ENCODE results near the gene ROCK1. TPM values are rescaled to one million over a fixed set of nuclear protein-coding genes. Genes with fewer than 3 reads are reported as not detected.

The ROCK1 gene
- polyA plus RNA-seq, 1 of the 3 experiments (the other 2 are of a cell fraction), result 4.9 TPM

DNA sequence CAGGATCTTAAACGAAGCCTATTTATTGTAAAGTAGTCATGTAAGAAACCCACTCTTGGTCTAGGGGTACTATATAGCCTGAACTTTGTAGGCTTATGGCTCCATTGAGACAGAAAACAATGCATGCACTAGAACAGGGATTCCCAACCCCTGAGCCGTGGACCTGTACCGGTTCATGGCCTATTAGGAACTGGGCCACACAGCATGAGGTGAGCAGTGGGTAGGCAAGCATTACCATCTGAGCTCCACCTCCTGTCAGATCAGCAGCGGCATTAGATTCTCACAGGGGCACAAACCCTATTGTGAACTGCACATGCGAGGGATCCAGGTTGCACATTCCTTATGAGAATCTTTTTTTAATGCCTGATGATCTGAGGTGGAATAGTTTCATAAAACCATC is 59.2 kb downstream of the ROCK1 start:
- Histone ChIP-seq H2AFZ (ENCODE audit: low read depth) (no peak overlapping the region), H3K4me2 (no peak overlapping the region), H3K4me1 (ENCODE audit: control insufficient read depth in 1 of 2, insufficient read depth in 2 of 2, low read depth in 1 of 2, low read length in 1 of 2) (peaks cover 0 to 4% of the 10 kb centered on the region in 2 experiments; a peak in 1 of 4 replicates), H3K27me3 (ENCODE audit: insufficient read depth) (no peaks in the 10 kb centered on the region), H3K9ac (no peak overlapping the region), H3K36me3 (replicated peaks in 1 of 2; ENCODE audit: control insufficient read depth in 1 of 2, insufficient read depth in 2 of 2, low read length in 1 of 2) (peaks cover 3% of the 10 kb centered on the region in 2 experiments), H3K27ac (ENCODE audit: low read depth in 2 of 2, low read length in 1 of 2) (peak overlapping the region in 1 of 2 experiments; percentile 76; a peak in 2 of 4 replicates), H3K4me3 (ENCODE audit: low read depth in 2 of 2, low read length in 1 of 2) (no peak overlapping the region), H3K9me2 (no peaks in the 10 kb centered on the region), H3K79me2 (ENCODE audit: insufficient read depth) (peaks cover 85% of the 10 kb centered on the region), H4K20me1 (ENCODE audit: insufficient read depth) (peaks cover 36% of the 10 kb centered on the region), H3K9me3 (no peaks in the 10 kb centered on the region), H3F3A (replicated peaks; ENCODE audit: insufficient read depth) (peaks cover 22% of the 10 kb centered on the region)
- ChIA-PET POLR2A (interaction anchor here (0.7 kb wide), 1 partner anchor 22 kb away, joined by 3 read pairs; no protein-coding TSS in a partner anchor), CTCF (no interaction called here)
- 97% methylated on average over 3 of the region's 5 CpGs for WGBS (ENCODE audit: low lambda C conversion rate)
- DNase-seq, result no peak
- TF ChIP-seq ELF1 (IDR thresholded peaks at IDR 0.05) (no peak), MEF2A (IDR thresholded peaks at IDR 0.05; ENCODE audit: borderline replicate concordance, low read depth) (no peak), TCF12 (IDR thresholded peaks at IDR 0.05) (no peak), RAD21 (IDR thresholded peaks at IDR 0.05; ENCODE audit: low read length) (no peak), NFIC (IDR thresholded peaks at IDR 0.05; ENCODE audit: borderline replicate concordance) (no peak), SMC3 (IDR thresholded peaks at IDR 0.05; ENCODE audit: low read depth, low read length) (no peak), TAF1 (IDR thresholded peaks at IDR 0.05; ENCODE audit: borderline replicate concordance, low read depth, low read length) (no peak), FOXM1 (IDR thresholded peaks at IDR 0.05; ENCODE audit: low read depth) (no peak), SIN3A (IDR thresholded peaks at IDR 0.05; ENCODE audit: borderline replicate concordance, low read depth, low read length) (no peak), RFX5 (IDR thresholded peaks at IDR 0.05; ENCODE audit: low read length) (no peak), POLR2AphosphoS5 (IDR thresholded peaks at IDR 0.05; ENCODE audit: low read depth, low read length) (no peak), NRF1 (IDR thresholded peaks at IDR 0.05; ENCODE audit: low read depth, low read length) (no peak), MXI1 (IDR thresholded peaks at IDR 0.05; ENCODE audit: low read depth, low read length) (no peak), GATA2 (CRISPR knock-in tag; IDR thresholded peaks at IDR 0.05) (no peak)
- TF ChIP-seq, protein P1, sequence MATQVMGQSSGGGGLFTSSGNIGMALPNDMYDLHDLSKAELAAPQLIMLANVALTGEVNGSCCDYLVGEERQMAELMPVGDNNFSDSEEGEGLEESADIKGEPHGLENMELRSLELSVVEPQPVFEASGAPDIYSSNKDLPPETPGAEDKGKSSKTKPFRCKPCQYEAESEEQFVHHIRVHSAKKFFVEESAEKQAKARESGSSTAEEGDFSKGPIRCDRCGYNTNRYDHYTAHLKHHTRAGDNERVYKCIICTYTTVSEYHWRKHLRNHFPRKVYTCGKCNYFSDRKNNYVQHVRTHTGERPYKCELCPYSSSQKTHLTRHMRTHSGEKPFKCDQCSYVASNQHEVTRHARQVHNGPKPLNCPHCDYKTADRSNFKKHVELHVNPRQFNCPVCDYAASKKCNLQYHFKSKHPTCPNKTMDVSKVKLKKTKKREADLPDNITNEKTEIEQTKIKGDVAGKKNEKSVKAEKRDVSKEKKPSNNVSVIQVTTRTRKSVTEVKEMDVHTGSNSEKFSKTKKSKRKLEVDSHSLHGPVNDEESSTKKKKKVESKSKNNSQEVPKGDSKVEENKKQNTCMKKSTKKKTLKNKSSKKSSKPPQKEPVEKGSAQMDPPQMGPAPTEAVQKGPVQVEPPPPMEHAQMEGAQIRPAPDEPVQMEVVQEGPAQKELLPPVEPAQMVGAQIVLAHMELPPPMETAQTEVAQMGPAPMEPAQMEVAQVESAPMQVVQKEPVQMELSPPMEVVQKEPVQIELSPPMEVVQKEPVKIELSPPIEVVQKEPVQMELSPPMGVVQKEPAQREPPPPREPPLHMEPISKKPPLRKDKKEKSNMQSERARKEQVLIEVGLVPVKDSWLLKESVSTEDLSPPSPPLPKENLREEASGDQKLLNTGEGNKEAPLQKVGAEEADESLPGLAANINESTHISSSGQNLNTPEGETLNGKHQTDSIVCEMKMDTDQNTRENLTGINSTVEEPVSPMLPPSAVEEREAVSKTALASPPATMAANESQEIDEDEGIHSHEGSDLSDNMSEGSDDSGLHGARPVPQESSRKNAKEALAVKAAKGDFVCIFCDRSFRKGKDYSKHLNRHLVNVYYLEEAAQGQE (IDR thresholded peaks at IDR 0.05; ENCODE audit: low read depth, low read length), result no peak
- TF ChIP-seq, protein P2, sequence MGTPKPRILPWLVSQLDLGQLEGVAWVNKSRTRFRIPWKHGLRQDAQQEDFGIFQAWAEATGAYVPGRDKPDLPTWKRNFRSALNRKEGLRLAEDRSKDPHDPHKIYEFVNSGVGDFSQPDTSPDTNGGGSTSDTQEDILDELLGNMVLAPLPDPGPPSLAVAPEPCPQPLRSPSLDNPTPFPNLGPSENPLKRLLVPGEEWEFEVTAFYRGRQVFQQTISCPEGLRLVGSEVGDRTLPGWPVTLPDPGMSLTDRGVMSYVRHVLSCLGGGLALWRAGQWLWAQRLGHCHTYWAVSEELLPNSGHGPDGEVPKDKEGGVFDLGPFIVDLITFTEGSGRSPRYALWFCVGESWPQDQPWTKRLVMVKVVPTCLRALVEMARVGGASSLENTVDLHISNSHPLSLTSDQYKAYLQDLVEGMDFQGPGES (IDR thresholded peaks at IDR 0.05; ENCODE audit: low read depth, low read length), result no peak
- TF ChIP-seq, protein P3, sequence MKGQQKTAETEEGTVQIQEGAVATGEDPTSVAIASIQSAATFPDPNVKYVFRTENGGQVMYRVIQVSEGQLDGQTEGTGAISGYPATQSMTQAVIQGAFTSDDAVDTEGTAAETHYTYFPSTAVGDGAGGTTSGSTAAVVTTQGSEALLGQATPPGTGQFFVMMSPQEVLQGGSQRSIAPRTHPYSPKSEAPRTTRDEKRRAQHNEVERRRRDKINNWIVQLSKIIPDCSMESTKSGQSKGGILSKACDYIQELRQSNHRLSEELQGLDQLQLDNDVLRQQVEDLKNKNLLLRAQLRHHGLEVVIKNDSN (IDR thresholded peaks at IDR 0.05; ENCODE audit: borderline replicate concordance, low read depth), result no peak
- TF ChIP-seq, protein P4, sequence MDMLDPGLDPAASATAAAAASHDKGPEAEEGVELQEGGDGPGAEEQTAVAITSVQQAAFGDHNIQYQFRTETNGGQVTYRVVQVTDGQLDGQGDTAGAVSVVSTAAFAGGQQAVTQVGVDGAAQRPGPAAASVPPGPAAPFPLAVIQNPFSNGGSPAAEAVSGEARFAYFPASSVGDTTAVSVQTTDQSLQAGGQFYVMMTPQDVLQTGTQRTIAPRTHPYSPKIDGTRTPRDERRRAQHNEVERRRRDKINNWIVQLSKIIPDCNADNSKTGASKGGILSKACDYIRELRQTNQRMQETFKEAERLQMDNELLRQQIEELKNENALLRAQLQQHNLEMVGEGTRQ (IDR thresholded peaks at IDR 0.05; ENCODE audit: borderline replicate concordance, low read depth, low read length), result no peak
